Myometrial cell (primary cell): ENCODE results near the gene ASIC2. TPM values are rescaled to one million over a fixed set of nuclear protein-coding genes. Genes with fewer than 3 reads are reported as not detected.

Experiments
- total RNA-seq: library from RNA; depleted of rRNA; stranded (reverse); fragments of >200 nt; gene quantifications from 2 replicates; pipeline ENCODE4 v1.2.3, GENCODE V29; 2015

The ASIC2 gene
- total RNA-seq, result not detected in 2 replicates

GRCh38 chr17:33292981-33293867 lies at the start of gene ASIC2:
TSS of gene ASIC2 (minus strand) at chr17:33293295.

